ENCODE results near the gene CCNL1.

GRCh38 chr3:157126365-157126764, 33.6 kb downstream of the CCNL1 start:
- no peak for TF ChIP-seq CTCF (IDR thresholded peaks at IDR 0.05; ENCODE audit: poor library complexity)
- no peak for TF ChIP-seq EZH2 (IDR thresholded peaks at IDR 0.05; ENCODE audit: borderline replicate concordance)
- TF ChIP-seq EZH2phosphoT487 (IDR thresholded peaks at IDR 0.05; ENCODE audit: low read depth, severe bottlenecking, unreplicated experiment): no peak

Data from hepatocyte (in vitro differentiated cells).